ENCODE results near the gene MRPS21. TPM values are rescaled to one million over a fixed set of nuclear protein-coding genes. Genes with fewer than 3 reads are reported as not detected.

The MRPS21 gene
- total and polyA plus RNA-seq, 2 donors, result 97.1 to 114 TPM

GRCh38 chr1:150320667-150320978 is 27.0 kb downstream of the MRPS21 start:
- peak overlapping the region; percentile 94 to 97 for H3K4me3 ChIP-seq (ENCODE audit: low read length in 2 of 2)
- whole genome bisulfite sequencing, result 88% methylated on average over 8 of the region's 8 CpGs
- peaks cover 0 to 3% of the 10 kb centered on the region in 2 donors for H3K9me3 ChIP-seq (ENCODE audit: control insufficient read depth in 2 of 2, insufficient read depth in 1 of 2, low read length in 1 of 2)

GRCh38 chr1:150321826-150322166 is 28.1 kb downstream of the MRPS21 start:
- peak in 3 of 9 donors; percentile 4 to 25 (median 6) for DNase-seq (ENCODE audit: low read depth in 6 of 9, low spot score in 9 of 9)
- H3K27me3 ChIP-seq (ENCODE audit: control insufficient read depth in 2 of 2, insufficient read depth in 1 of 2, low read length in 1 of 2), result no peaks in the 10 kb centered on the region
- peaks cover 0 to 3% of the 10 kb centered on the region in 2 donors for H3K9me3 ChIP-seq (ENCODE audit: control insufficient read depth in 2 of 2, insufficient read depth in 1 of 2, low read length in 1 of 2)
- peak overlapping the region; percentile 94 to 97 for H3K4me3 ChIP-seq (ENCODE audit: low read length in 2 of 2)
- H3K27ac ChIP-seq (ENCODE audit: low read depth in 1 of 2, low read length in 1 of 2), result peak overlapping the region; percentile 89 to 97
- peaks cover 13 to 29% of the 10 kb centered on the region in 2 donors for H3K36me3 ChIP-seq (ENCODE audit: control insufficient read depth in 2 of 2, insufficient read depth in 2 of 2, low read length in 1 of 2)
- peaks cover 3% of the 10 kb centered on the region in 2 donors for H3K4me1 ChIP-seq (ENCODE audit: control insufficient read depth in 2 of 2, insufficient read depth in 2 of 2, low read length in 2 of 2)
- WGBS, result 2% methylated on average over 9 of the region's 9 CpGs

More at GRCh38 chr1:150320667-150320978, 27.0 kb downstream of the MRPS21 start:
- no peak overlapping the region for H3K27ac ChIP-seq (ENCODE audit: low read depth in 1 of 2, low read length in 1 of 2)
- no peaks in the 10 kb centered on the region for H3K27me3 ChIP-seq (ENCODE audit: control insufficient read depth in 2 of 2, insufficient read depth in 1 of 2, low read length in 1 of 2)
- DNase-seq (ENCODE audit: low read depth in 6 of 9, low spot score in 9 of 9), result peak in 1 of 9 donors; percentile 5
- H3K4me1 ChIP-seq (ENCODE audit: control insufficient read depth in 2 of 2, insufficient read depth in 2 of 2, low read length in 2 of 2), result peaks cover 3% of the 10 kb centered on the region in 2 donors
- peaks cover 5 to 18% of the 10 kb centered on the region in 2 donors for H3K36me3 ChIP-seq (ENCODE audit: control insufficient read depth in 2 of 2, insufficient read depth in 2 of 2, low read length in 1 of 2)

GRCh38 chr1:150322310-150322709 is 28.6 kb downstream of the MRPS21 start:
- H3K4me1 ChIP-seq (ENCODE audit: control insufficient read depth in 2 of 2, insufficient read depth in 2 of 2, low read length in 2 of 2), result peaks cover 3% of the 10 kb centered on the region in 2 donors
- peak in 2 of 9 donors; percentile 1 to 25 for DNase-seq (ENCODE audit: low read depth in 6 of 9, low spot score in 9 of 9)
- 97% methylated on average over 3 of the region's 3 CpGs for WGBS
- peaks cover 18 to 34% of the 10 kb centered on the region in 2 donors for H3K36me3 ChIP-seq (ENCODE audit: control insufficient read depth in 2 of 2, insufficient read depth in 2 of 2, low read length in 1 of 2)
- peaks cover 0 to 3% of the 10 kb centered on the region in 2 donors for H3K9me3 ChIP-seq (ENCODE audit: control insufficient read depth in 2 of 2, insufficient read depth in 1 of 2, low read length in 1 of 2)
- H3K27ac ChIP-seq (ENCODE audit: low read depth in 1 of 2, low read length in 1 of 2), result no peak overlapping the region
- H3K4me3 ChIP-seq (ENCODE audit: low read length in 2 of 2), result peak overlapping the region; percentile 94 to 97
- no peaks in the 10 kb centered on the region for H3K27me3 ChIP-seq (ENCODE audit: control insufficient read depth in 2 of 2, insufficient read depth in 1 of 2, low read length in 1 of 2)

- no peak overlapping the region for H3K27ac ChIP-seq (ENCODE audit: low read depth in 1 of 2, low read length in 1 of 2)
- no peaks in the 10 kb centered on the region for H3K9me3 ChIP-seq (ENCODE audit: control insufficient read depth in 2 of 2, insufficient read depth in 1 of 2, low read length in 1 of 2)
- H3K4me1 ChIP-seq (ENCODE audit: control insufficient read depth in 2 of 2, insufficient read depth in 2 of 2, low read length in 2 of 2), result no peaks in the 10 kb centered on the region
- H3K36me3 ChIP-seq (ENCODE audit: control insufficient read depth in 2 of 2, insufficient read depth in 2 of 2, low read length in 1 of 2), result peaks cover 71 to 89% of the 10 kb centered on the region in 2 donors
- no peaks in the 10 kb centered on the region for H3K27me3 ChIP-seq (ENCODE audit: control insufficient read depth in 2 of 2, insufficient read depth in 1 of 2, low read length in 1 of 2)
- no peak for DNase-seq (ENCODE audit: low read depth in 6 of 9, low spot score in 9 of 9)
- no peak overlapping the region for H3K4me3 ChIP-seq (ENCODE audit: low read length in 2 of 2)
- 99% methylated on average over 7 of the region's 7 CpGs for WGBS
These were observed 39.1 kb downstream of the MRPS21 start for GRCh38 chr1:150332651-150333290.

DNA sequence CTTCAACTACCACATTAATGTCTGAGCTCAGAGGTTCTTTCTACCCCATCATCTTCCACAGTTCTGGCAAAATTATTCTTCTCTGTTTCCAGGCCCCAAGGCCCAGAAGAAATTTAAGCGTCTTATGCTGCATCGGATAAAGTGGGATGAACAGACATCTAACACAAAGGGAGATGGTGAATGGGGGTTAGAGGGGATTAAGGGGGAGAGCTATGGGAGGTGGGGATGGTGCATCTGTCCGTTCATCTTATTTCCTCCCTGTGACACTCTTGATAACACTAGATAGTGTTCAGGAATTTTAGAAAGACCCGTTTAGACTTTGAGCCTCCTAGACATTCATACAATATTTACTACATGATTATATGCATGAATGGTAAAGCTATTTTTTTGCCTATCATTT is 52.7 kb downstream of the MRPS21 start:
- Histone ChIP-seq H3K36me3 (ENCODE audit: control insufficient read depth in 2 of 2, insufficient read depth in 2 of 2, low read length in 1 of 2) (peaks cover 42 to 82% of the 10 kb centered on the region in 2 donors), H3K27me3 (ENCODE audit: control insufficient read depth in 2 of 2, insufficient read depth in 1 of 2, low read length in 1 of 2) (no peaks in the 10 kb centered on the region)

GRCh38 chr1:150352866-150353265 is 59.2 kb downstream of the MRPS21 start:
- Histone ChIP-seq H3K27ac (ENCODE audit: low read depth in 1 of 2, low read length in 1 of 2) (no peak overlapping the region), H3K4me1 (ENCODE audit: control insufficient read depth in 2 of 2, insufficient read depth in 2 of 2, low read length in 2 of 2) (no peaks in the 10 kb centered on the region), H3K9me3 (ENCODE audit: control insufficient read depth in 2 of 2, insufficient read depth in 1 of 2, low read length in 1 of 2) (no peaks in the 10 kb centered on the region), H3K36me3 (ENCODE audit: control insufficient read depth in 2 of 2, insufficient read depth in 2 of 2, low read length in 1 of 2) (peaks cover 49 to 62% of the 10 kb centered on the region in 2 donors), H3K27me3 (ENCODE audit: control insufficient read depth in 2 of 2, insufficient read depth in 1 of 2, low read length in 1 of 2) (no peaks in the 10 kb centered on the region), H3K4me3 (ENCODE audit: low read length in 2 of 2) (no peak overlapping the region)
- WGBS, result over 99% methylated on average over 4 of the region's 4 CpGs
- no peak for DNase-seq (ENCODE audit: low read depth in 6 of 9, low spot score in 9 of 9)

More for the DNA sequence above, 52.7 kb downstream of the MRPS21 start:
- Histone ChIP-seq H3K9me3 (ENCODE audit: control insufficient read depth in 2 of 2, insufficient read depth in 1 of 2, low read length in 1 of 2) (no peaks in the 10 kb centered on the region), H3K4me1 (ENCODE audit: control insufficient read depth in 2 of 2, insufficient read depth in 2 of 2, low read length in 2 of 2) (no peaks in the 10 kb centered on the region), H3K4me3 (ENCODE audit: low read length in 2 of 2) (no peak overlapping the region), H3K27ac (ENCODE audit: low read depth in 1 of 2, low read length in 1 of 2) (no peak overlapping the region)
- 96% methylated on average over 4 of the region's 4 CpGs for WGBS
- no peak for DNase-seq (ENCODE audit: low read depth in 6 of 9, low spot score in 9 of 9)

Other genes starting within 250 kb of the MRPS21 start
- 36.7 TPM for gene VPS45, start 226.1 kb upstream of the MRPS21 start, total RNA-seq
- 26.1 TPM for gene VPS45, start 226.1 kb upstream of the MRPS21 start, polyA plus RNA-seq
- gene PLEKHO1, start 143.9 kb upstream of the MRPS21 start, total RNA-seq, result 74.8 TPM
- 119 TPM for gene PLEKHO1, start 143.9 kb upstream of the MRPS21 start, polyA plus RNA-seq
- gene ANP32E, start 57.7 kb upstream of the MRPS21 start, total RNA-seq, result 55.4 TPM
- gene ANP32E, start 57.7 kb upstream of the MRPS21 start, polyA plus RNA-seq, result 44.5 TPM
- 0.09 TPM for gene CA14, start 36.1 kb upstream of the MRPS21 start, total RNA-seq
- gene CA14, start 36.1 kb upstream of the MRPS21 start, polyA plus RNA-seq, result 0.14 TPM
- gene APH1A, start 24.8 kb upstream of the MRPS21 start, total RNA-seq, result 74.2 TPM
- gene APH1A, start 24.8 kb upstream of the MRPS21 start, polyA plus RNA-seq, result 102 TPM
- gene C1orf54, start 21.1 kb upstream of the MRPS21 start, total RNA-seq, result 90.5 TPM
- gene C1orf54, start 21.1 kb upstream of the MRPS21 start, polyA plus RNA-seq, result 65.6 TPM
- 3.4 TPM for gene CIART, start 11.3 kb upstream of the MRPS21 start, total RNA-seq
- gene CIART, start 11.3 kb upstream of the MRPS21 start, polyA plus RNA-seq, result 3.1 TPM
- 57.2 TPM for gene PRPF3, start 27.7 kb downstream of the MRPS21 start, total RNA-seq
- 79.3 TPM for gene PRPF3, start 27.7 kb downstream of the MRPS21 start, polyA plus RNA-seq
- 6.2 TPM for gene RPRD2, start 70.3 kb downstream of the MRPS21 start, total RNA-seq
- 7.1 TPM for gene RPRD2, start 70.3 kb downstream of the MRPS21 start, polyA plus RNA-seq
- gene TARS2, start 193.6 kb downstream of the MRPS21 start, total RNA-seq, result 12.6 TPM
- 17.5 TPM for gene TARS2, start 193.6 kb downstream of the MRPS21 start, polyA plus RNA-seq
- gene ECM1, start 214.2 kb downstream of the MRPS21 start, total RNA-seq, result 0.71 TPM
- 4.6 TPM for gene ECM1, start 214.2 kb downstream of the MRPS21 start, polyA plus RNA-seq
- gene FALEC, start 221.9 kb downstream of the MRPS21 start, total RNA-seq, result 0.19 TPM
- gene FALEC, start 221.9 kb downstream of the MRPS21 start, polyA plus RNA-seq, result 0.16 TPM

All from thymus (tissue), 11 donors.